ENCODE results near the gene SLIT3. TPM values are rescaled to one million over a fixed set of nuclear protein-coding genes. Genes with fewer than 3 reads are reported as not detected.

SLIT3 gene
- total and polyA plus RNA-seq, 10 of the 15 experiments (the other 5 are each of a cell fraction or from before 2014, with no cell fraction given) = 0.05 TPM; not detected in 9

DNA sequence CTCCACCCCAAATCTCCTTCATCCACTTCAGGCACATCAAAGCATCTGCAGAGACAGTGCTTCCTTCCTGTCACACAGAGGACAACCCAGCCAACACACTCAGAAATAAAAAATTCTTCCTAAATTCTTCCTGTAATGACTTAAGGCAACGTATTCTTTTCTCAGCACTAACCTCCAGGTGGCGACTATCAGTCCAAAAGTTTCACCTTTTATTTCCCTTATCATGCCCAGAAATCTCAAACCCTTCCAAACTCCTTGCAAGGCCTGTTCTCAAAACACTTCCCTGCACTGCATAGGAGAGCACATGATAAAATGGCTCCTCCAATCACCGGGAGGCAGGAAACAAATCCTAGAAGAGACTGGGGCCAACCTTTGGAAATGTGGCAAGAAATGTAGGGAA, 35.1 kb downstream of the SLIT3 start:
- no peak for DNase-seq (ENCODE audit: low read depth, low spot score)
- H3K79me2 ChIP-seq (ENCODE audit: control insufficient read depth, insufficient read depth, low read length) = no peaks in the 10 kb centered on the region
- FAIRE-seq = no peak
- POLR2A ChIA-PET = no interaction called here
- H3K4me3 ChIP-seq = no peak overlapping the region
- intact Hi-C loops (cut with micrococcal nuclease; ENCODE audit: unreplicated experiment) (loop anchor here (2.0 kb wide), 1 partner anchor 315 kb away; no protein-coding TSS in a partner anchor), in situ Hi-C loops (cut with MboI) (no loop called here)
- no peak overlapping the region for H3K27ac ChIP-seq (ENCODE audit: control insufficient read depth, insufficient read depth)
- TF ChIP-seq, protein P1, sequence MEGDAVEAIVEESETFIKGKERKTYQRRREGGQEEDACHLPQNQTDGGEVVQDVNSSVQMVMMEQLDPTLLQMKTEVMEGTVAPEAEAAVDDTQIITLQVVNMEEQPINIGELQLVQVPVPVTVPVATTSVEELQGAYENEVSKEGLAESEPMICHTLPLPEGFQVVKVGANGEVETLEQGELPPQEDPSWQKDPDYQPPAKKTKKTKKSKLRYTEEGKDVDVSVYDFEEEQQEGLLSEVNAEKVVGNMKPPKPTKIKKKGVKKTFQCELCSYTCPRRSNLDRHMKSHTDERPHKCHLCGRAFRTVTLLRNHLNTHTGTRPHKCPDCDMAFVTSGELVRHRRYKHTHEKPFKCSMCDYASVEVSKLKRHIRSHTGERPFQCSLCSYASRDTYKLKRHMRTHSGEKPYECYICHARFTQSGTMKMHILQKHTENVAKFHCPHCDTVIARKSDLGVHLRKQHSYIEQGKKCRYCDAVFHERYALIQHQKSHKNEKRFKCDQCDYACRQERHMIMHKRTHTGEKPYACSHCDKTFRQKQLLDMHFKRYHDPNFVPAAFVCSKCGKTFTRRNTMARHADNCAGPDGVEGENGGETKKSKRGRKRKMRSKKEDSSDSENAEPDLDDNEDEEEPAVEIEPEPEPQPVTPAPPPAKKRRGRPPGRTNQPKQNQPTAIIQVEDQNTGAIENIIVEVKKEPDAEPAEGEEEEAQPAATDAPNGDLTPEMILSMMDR (IDR thresholded peaks at IDR 0.05 in 2 of 3, conservative IDR thresholded peaks at IDR 0.05 in 1 of 3; ENCODE audit: control insufficient read depth in 2 of 3, extremely low read depth in 1 of 3, insufficient read depth in 1 of 3, low read depth in 3 of 3, low read length in 3 of 3) = peak in 2 of 3 experiments; percentile 2 to 16; a peak in 2 of 6 replicates
- TF ChIP-seq, protein P2, sequence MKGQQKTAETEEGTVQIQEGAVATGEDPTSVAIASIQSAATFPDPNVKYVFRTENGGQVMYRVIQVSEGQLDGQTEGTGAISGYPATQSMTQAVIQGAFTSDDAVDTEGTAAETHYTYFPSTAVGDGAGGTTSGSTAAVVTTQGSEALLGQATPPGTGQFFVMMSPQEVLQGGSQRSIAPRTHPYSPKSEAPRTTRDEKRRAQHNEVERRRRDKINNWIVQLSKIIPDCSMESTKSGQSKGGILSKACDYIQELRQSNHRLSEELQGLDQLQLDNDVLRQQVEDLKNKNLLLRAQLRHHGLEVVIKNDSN (IDR thresholded peaks at IDR 0.05; ENCODE audit: borderline replicate concordance, extremely low read length, insufficient read depth, low read depth, low read length) = no peak
- peak; percentile 7; the same call in 1 of the 2 replicates for TF ChIP-seq SMC3 (IDR thresholded peaks at IDR 0.05; ENCODE audit: borderline replicate concordance, low read length)
- 14% methylated on average over 3 of the region's 3 CpGs for WGBS (ENCODE audit: insufficient coverage, insufficient replicate concordance, low lambda C conversion rate, missing lambda C conversion rate)
- SMC1A ChIA-PET (ENCODE audit: uncharacterized antibody, unreplicated experiment) = interaction anchor here (1.3 kb wide), 1 partner anchor 11 kb away, joined by 3 read pairs; no protein-coding TSS in a partner anchor
- RAD21 ChIA-PET (ENCODE audit: unreplicated experiment) = no interaction called here
- H3K4me2 ChIP-seq (ENCODE audit: control insufficient read depth, insufficient read depth) = no peak overlapping the region
- no peaks in the 10 kb centered on the region for H4K20me1 ChIP-seq (ENCODE audit: control insufficient read depth, insufficient read depth)
- H3K4me1 ChIP-seq (ENCODE audit: control insufficient read depth, insufficient read depth, low read length) = no peaks in the 10 kb centered on the region
- CTCF ChIA-PET = interaction anchor here (0.6 to 1.7 kb wide), 2 partner anchors 15 to 105 kb away, joined by 3 to 4 read pairs; no protein-coding TSS in a partner anchor
- no peaks in the 10 kb centered on the region; a peak in 1 of 4 replicates for H3K27me3 ChIP-seq (replicated peaks in 1 of 2; ENCODE audit: control insufficient read depth in 2 of 2, insufficient read depth in 2 of 2, low read length in 1 of 2)
- no TSS peak for BruUV-seq (replicated peaks)
- no peaks in the 10 kb centered on the region for H3K9me3 ChIP-seq (replicated peaks; ENCODE audit: control insufficient read depth, insufficient read depth, low read length)
- ATAC-seq = no peak
- no peak overlapping the region for H3K9ac ChIP-seq (ENCODE audit: control insufficient read depth, insufficient read depth, low read length)
- no peaks in the 10 kb centered on the region for H3K36me3 ChIP-seq (ENCODE audit: control insufficient read depth in 2 of 2, insufficient read depth in 2 of 2, low read length in 1 of 2)
- no peak overlapping the region for H2AFZ ChIP-seq (ENCODE audit: control insufficient read depth, low read depth, low read length)

DNA sequence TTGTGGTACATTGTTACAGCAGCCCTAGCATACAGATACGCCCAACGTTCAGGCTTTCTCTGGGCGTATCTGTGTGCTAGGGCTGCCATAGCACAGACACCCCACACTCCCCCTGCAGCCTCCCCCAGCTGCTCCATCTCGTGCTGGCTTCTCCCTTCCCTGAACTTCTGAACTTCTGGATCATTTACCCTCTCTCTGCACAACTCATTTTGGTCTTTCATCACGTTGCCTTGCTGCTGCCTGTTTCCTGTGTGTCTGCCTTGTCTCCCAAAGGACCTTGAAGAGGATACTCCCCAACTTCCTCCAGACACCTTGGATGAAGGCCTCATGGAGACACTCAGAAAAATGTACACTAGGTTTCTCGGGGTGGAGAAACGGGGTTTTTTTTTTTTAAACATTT, 37.3 kb downstream of the SLIT3 start:
- Histone ChIP-seq H3K36me3 (ENCODE audit: control insufficient read depth in 2 of 2, insufficient read depth in 2 of 2, low read length in 1 of 2) (no peaks in the 10 kb centered on the region), H3K9me3 (replicated peaks; ENCODE audit: control insufficient read depth, insufficient read depth, low read length) (no peaks in the 10 kb centered on the region), H4K20me1 (ENCODE audit: control insufficient read depth, insufficient read depth) (no peaks in the 10 kb centered on the region), H3K4me1 (ENCODE audit: control insufficient read depth, insufficient read depth, low read length) (no peaks in the 10 kb centered on the region), H3K4me3 (no peak overlapping the region), H2AFZ (ENCODE audit: control insufficient read depth, low read depth, low read length) (no peak overlapping the region), H3K27ac (ENCODE audit: control insufficient read depth, insufficient read depth) (no peak overlapping the region), H3K4me2 (ENCODE audit: control insufficient read depth, insufficient read depth) (no peak overlapping the region), H3K27me3 (replicated peaks in 1 of 2; ENCODE audit: control insufficient read depth in 2 of 2, insufficient read depth in 2 of 2, low read length in 1 of 2) (no peaks in the 10 kb centered on the region; a peak in 1 of 4 replicates), H3K79me2 (ENCODE audit: control insufficient read depth, insufficient read depth, low read length) (no peaks in the 10 kb centered on the region), H3K9ac (ENCODE audit: control insufficient read depth, insufficient read depth, low read length) (no peak overlapping the region)
- in situ Hi-C loops (cut with MboI) = no loop called here
- ChIA-PET CTCF (no interaction called here), RAD21 (ENCODE audit: unreplicated experiment) (no interaction called here), POLR2A (no interaction called here), SMC1A (ENCODE audit: uncharacterized antibody, unreplicated experiment) (no interaction called here)
- no TSS peak for BruUV-seq (replicated peaks)
- WGBS (ENCODE audit: insufficient coverage, insufficient replicate concordance, low lambda C conversion rate, missing lambda C conversion rate) = 13% methylated on average over 7 of the region's 7 CpGs
- ATAC-seq (no peak), FAIRE-seq (no peak), DNase-seq (ENCODE audit: low read depth, low spot score) (no peak)
- intact Hi-C loops (cut with micrococcal nuclease; ENCODE audit: unreplicated experiment) = no loop called here
- TF ChIP-seq, protein P3, sequence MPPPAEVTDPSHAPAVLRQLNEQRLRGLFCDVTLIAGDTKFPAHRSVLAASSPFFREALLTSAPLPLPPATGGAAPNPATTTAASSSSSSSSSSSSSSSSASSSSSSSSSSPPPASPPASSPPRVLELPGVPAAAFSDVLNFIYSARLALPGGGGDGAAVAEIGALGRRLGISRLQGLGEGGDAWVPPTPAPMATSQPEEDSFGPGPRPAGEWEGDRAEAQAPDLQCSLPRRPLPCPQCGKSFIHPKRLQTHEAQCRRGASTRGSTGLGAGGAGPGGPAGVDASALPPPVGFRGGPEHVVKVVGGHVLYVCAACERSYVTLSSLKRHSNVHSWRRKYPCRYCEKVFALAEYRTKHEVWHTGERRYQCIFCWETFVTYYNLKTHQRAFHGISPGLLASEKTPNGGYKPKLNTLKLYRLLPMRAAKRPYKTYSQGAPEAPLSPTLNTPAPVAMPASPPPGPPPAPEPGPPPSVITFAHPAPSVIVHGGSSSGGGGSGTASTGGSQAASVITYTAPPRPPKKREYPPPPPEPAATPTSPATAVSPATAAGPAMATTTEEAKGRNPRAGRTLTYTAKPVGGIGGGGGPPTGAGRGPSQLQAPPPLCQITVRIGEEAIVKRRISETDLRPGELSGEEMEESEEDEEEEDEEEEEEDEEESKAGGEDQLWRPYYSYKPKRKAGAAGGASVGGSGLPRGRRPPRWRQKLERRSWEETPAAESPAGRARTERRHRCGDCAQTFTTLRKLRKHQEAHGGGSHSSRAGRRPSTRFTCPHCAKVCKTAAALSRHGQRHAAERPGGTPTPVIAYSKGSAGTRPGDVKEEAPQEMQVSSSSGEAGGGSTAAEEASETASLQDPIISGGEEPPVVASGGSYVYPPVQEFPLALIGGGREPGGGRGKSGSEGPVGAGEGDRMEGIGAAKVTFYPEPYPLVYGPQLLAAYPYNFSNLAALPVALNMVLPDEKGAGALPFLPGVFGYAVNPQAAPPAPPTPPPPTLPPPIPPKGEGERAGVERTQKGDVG (CRISPR knock-in tag; IDR thresholded peaks at IDR 0.05) = no peak
- TF ChIP-seq POU2F2 (IDR thresholded peaks at IDR 0.05; ENCODE audit: borderline replicate concordance, low read depth, low read length) = no peak
- TF ChIP-seq SP1 (IDR thresholded peaks at IDR 0.05; ENCODE audit: low read depth, low read length) = no peak
- no peak for TF ChIP-seq SMARCA5 (IDR thresholded peaks at IDR 0.05)
- TF ChIP-seq STAT1 (conservative IDR thresholded peaks at IDR 0.05) = no peak
- no peak for TF ChIP-seq MYC (IDR thresholded peaks at IDR 0.05; ENCODE audit: insufficient read depth, insufficient read length, insufficient replicate concordance, low read length, severe bottlenecking)
- TF ChIP-seq ATF7 (IDR thresholded peaks at IDR 0.05; ENCODE audit: low read depth) = no peak
